BLaER1 (cell line): ENCODE data around the gene ZNF341.
A peak's percentile ranks its signal among the peaks of the same experiment; 100 is the strongest.

Experiments used
- H3K27ac ChIP-seq: shearing (Covaris generic); formaldehyde crosslinking; 2 replicates; pipeline ENCODE4 v1.8.1; 2022
- H3K27me3 ChIP-seq: shearing (Covaris generic); formaldehyde crosslinking; 2 replicates; pipeline ENCODE4 v1.8.1; 2022
- H3K36me3 ChIP-seq: shearing (Covaris generic); formaldehyde crosslinking; 2 replicates; pipeline ENCODE4 v1.8.1; 2022
- H3K4me1 ChIP-seq: shearing (Covaris generic); formaldehyde crosslinking; 2 replicates; pipeline ENCODE4 v1.8.1; 2022
- H3K4me2 ChIP-seq: shearing (Covaris generic); formaldehyde crosslinking; 2 replicates; pipeline ENCODE4 v1.8.1; 2022
- H3K4me3 ChIP-seq: shearing (Covaris generic); formaldehyde crosslinking; 2 replicates; pipeline ENCODE4 v1.8.1; 2022
- H3K9ac ChIP-seq: shearing (Covaris generic); formaldehyde crosslinking; 2 replicates; pipeline ENCODE4 v1.8.1; 2022
- H3K9me3 ChIP-seq: shearing (Covaris generic); formaldehyde crosslinking; 2 replicates; pipeline ENCODE4 v1.8.1; 2022
- H4K20me1 ChIP-seq: shearing (Covaris generic); formaldehyde crosslinking; 2 replicates; pipeline ENCODE4 v1.8.1; 2022
- Cebpa-rat ChIP-seq: shearing (Covaris generic); IDR thresholded peaks from 2 replicates; pipeline ENCODE4 v1.8.1; 2022

ZNF341 gene

GRCh38 chr20:33819456-33819855, 87.7 kb downstream of the ZNF341 start:
- no peaks in the 10 kb centered on the region for H3K27me3 ChIP-seq
- no peaks in the 10 kb centered on the region for H3K9me3 ChIP-seq
- peaks cover 42% of the 10 kb centered on the region for H3K36me3 ChIP-seq
- peak overlapping the region; percentile 50 for H3K4me2 ChIP-seq
- H4K20me1 ChIP-seq = peaks cover 100% of the 10 kb centered on the region
- no peak overlapping the region for H3K4me3 ChIP-seq
- TF ChIP-seq Cebpa-rat = no peak
- peaks cover 27% of the 10 kb centered on the region for H3K4me1 ChIP-seq
- H3K27ac ChIP-seq = peak overlapping the region; percentile 38; the same call in 1 of the 2 replicates
- H3K9ac ChIP-seq = 0 out of 2 replicates have a peak overlapping the region, but pooled peaks have one; percentile 16

DNA sequence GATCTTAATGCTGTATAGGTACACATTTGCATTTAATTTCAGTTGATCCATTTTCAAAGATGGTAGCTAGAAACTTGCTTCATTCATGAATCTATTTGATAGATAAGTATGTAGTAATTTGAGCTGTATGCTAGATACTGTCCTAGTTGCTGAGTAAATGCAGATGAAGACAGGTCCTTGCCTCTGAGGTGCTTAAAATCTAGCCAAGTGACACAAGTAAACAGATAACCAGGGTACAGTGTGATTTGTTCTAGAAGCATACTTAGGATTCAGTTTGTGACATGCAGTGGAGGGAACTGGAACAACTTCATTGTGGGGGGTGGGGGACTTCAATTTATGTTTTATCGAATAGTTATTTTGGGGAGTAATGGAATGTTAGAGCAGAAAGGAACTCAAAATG, 88.6 kb downstream of the ZNF341 start:
- Histone ChIP-seq H3K4me1 (peaks cover 27% of the 10 kb centered on the region), H3K4me3 (no peak overlapping the region), H3K9ac (no peak overlapping the region), H3K9me3 (no peaks in the 10 kb centered on the region), H3K27me3 (no peaks in the 10 kb centered on the region), H4K20me1 (peaks cover 100% of the 10 kb centered on the region), H3K27ac (no peak overlapping the region), H3K36me3 (peaks cover 32% of the 10 kb centered on the region), H3K4me2 (peak overlapping the region; percentile 50)
- TF ChIP-seq Cebpa-rat = no peak

GRCh38 chr20:33821270-33821836, 89.6 kb downstream of the ZNF341 start:
- peaks cover 100% of the 10 kb centered on the region for H4K20me1 ChIP-seq
- H3K9me3 ChIP-seq = no peaks in the 10 kb centered on the region
- no peak for TF ChIP-seq Cebpa-rat
- no peak overlapping the region for H3K9ac ChIP-seq
- H3K27ac ChIP-seq = no peak overlapping the region
- no peaks in the 10 kb centered on the region for H3K27me3 ChIP-seq
- peaks cover 25% of the 10 kb centered on the region for H3K36me3 ChIP-seq
- H3K4me3 ChIP-seq = no peak overlapping the region
- no peak overlapping the region for H3K4me2 ChIP-seq
- H3K4me1 ChIP-seq = peaks cover 30% of the 10 kb centered on the region

- Histone ChIP-seq H3K36me3 (peaks cover 25% of the 10 kb centered on the region), H3K9me3 (no peaks in the 10 kb centered on the region), H3K27ac (no peak overlapping the region), H3K27me3 (no peaks in the 10 kb centered on the region), H3K4me2 (no peak overlapping the region), H3K4me3 (no peak overlapping the region), H3K4me1 (peaks cover 41% of the 10 kb centered on the region), H4K20me1 (peaks cover 100% of the 10 kb centered on the region), H3K9ac (no peak overlapping the region)
- TF ChIP-seq Cebpa-rat = no peak
Observed at GRCh38 chr20:33822423-33822822, 90.6 kb downstream of the ZNF341 start.

- H3K9ac ChIP-seq = no peak overlapping the region
- no peak overlapping the region for H3K4me2 ChIP-seq
- H3K9me3 ChIP-seq = no peaks in the 10 kb centered on the region
- H3K27ac ChIP-seq = no peak overlapping the region
- peaks cover 21% of the 10 kb centered on the region for H3K36me3 ChIP-seq
- peaks cover 100% of the 10 kb centered on the region for H4K20me1 ChIP-seq
- no peak for TF ChIP-seq Cebpa-rat
- H3K4me1 ChIP-seq = peaks cover 45% of the 10 kb centered on the region
- H3K4me3 ChIP-seq = no peak overlapping the region
- no peaks in the 10 kb centered on the region for H3K27me3 ChIP-seq
Observed at GRCh38 chr20:33822991-33823390, 91.2 kb downstream of the ZNF341 start.

DNA sequence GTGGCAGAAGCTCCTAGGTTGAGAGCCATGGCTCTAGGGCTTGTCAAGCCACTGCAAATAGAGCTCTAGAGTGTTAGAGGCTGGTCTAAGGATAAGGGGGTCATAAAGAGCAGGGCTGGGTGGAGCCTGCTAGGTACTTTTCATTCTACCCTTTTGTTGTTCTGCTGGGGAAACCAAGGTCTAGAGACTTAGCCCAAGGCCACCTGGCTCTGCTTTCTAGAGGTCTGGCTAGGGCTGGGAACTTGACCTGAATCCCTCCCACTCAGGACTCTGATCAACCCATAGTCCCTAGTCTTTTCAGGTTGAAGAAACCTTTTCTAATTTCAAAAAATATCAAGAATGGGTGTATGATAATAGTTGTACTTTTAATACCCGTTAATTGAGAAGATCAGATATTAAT, 93.1 kb downstream of the ZNF341 start:
- Histone ChIP-seq H3K36me3 (peaks cover 14% of the 10 kb centered on the region), H3K9me3 (no peaks in the 10 kb centered on the region), H4K20me1 (peaks cover 100% of the 10 kb centered on the region), H3K27ac (no peak overlapping the region), H3K4me1 (peaks cover 45% of the 10 kb centered on the region), H3K4me3 (no peak overlapping the region), H3K9ac (no peak overlapping the region), H3K4me2 (no peak overlapping the region), H3K27me3 (no peaks in the 10 kb centered on the region)
- no peak for TF ChIP-seq Cebpa-rat

- Histone ChIP-seq H3K27ac (no peak overlapping the region), H3K4me1 (peaks cover 46% of the 10 kb centered on the region), H3K4me3 (no peak overlapping the region), H4K20me1 (peaks cover 100% of the 10 kb centered on the region), H3K27me3 (no peaks in the 10 kb centered on the region), H3K9me3 (no peaks in the 10 kb centered on the region), H3K4me2 (no peak overlapping the region), H3K36me3 (peaks cover 21% of the 10 kb centered on the region), H3K9ac (no peak overlapping the region)
- TF ChIP-seq Cebpa-rat = no peak
Observed at GRCh38 chr20:33825340-33826269, 93.8 kb downstream of the ZNF341 start.

DNA sequence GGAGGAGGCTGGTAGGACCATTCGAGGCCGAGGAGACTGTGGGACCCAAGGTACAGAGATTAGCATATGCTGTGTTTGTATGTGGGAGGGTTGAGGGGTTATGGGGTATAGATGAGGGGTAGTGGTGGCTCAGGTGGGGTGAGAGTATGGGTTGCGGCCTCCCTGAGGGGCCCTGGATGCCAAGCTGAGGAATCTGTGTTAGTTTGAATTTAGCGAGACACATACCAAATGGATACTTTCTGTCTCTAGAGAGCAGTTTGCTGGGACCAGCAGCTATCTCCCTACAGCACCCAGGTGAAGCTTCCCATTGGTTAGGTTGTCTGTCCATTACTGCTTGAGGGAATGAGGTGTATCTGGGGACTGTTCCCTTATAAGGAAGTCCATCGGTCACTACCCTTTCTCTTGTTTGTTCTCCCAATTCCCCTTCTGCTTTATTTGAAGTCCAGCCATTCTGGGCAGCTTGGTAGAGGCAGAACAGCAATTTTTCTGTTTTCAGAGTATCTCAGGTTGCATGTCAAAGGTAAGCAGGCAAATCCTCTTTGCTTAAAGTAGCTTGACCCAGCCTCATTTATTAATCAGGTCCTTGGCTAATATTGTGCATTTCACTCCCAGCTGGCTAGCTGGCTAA, 94.6 kb downstream of the ZNF341 start:
- H4K20me1 ChIP-seq = peaks cover 100% of the 10 kb centered on the region
- H3K9me3 ChIP-seq = no peaks in the 10 kb centered on the region
- H3K4me1 ChIP-seq = peaks cover 46% of the 10 kb centered on the region
- H3K27me3 ChIP-seq = no peaks in the 10 kb centered on the region
- no peak overlapping the region for H3K9ac ChIP-seq
- peaks cover 26% of the 10 kb centered on the region for H3K36me3 ChIP-seq
- no peak overlapping the region for H3K4me2 ChIP-seq
- TF ChIP-seq Cebpa-rat = no peak
- no peak overlapping the region for H3K4me3 ChIP-seq
- H3K27ac ChIP-seq = no peak overlapping the region

DNA sequence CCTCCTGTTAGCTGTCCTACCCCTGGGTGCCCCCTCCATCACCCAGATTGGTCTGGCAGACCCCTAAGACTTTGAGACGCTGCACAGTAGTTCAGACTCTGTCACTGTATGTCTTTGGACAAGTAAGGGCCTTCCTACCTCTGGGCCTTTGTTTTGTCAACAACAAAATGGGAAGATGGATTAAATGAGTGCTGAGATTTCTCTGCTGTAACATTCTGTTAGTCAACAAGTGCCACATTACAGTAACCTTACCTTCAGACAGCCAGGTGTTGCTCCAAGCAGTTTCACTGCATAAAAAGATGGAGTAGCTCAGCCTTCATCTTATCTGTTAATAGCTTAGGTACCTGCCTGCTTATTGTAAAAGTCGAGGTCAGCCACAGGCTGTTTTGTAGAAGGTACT, 95.3 kb downstream of the ZNF341 start:
- Histone ChIP-seq H4K20me1 (peaks cover 100% of the 10 kb centered on the region), H3K27ac (peak overlapping the region; percentile 67; the same call in 1 of the 2 replicates), H3K4me1 (peaks cover 46% of the 10 kb centered on the region)

More for the DNA sequence above, 95.3 kb downstream of the ZNF341 start:
- Histone ChIP-seq H3K36me3 (peaks cover 33% of the 10 kb centered on the region), H3K9me3 (no peaks in the 10 kb centered on the region), H3K4me3 (no peak overlapping the region), H3K9ac (peak overlapping the region; percentile 49; the same call in 1 of the 2 replicates), H3K4me2 (peak overlapping the region; percentile 75), H3K27me3 (no peaks in the 10 kb centered on the region)
- TF ChIP-seq Cebpa-rat = no peak
